Epithelial cell of esophagus (primary cell): ENCODE data around the gene XPO4.

ENCODE experiments used
- DNase-seq: peaks from one replicate; pipeline ENCODE4 v3.0.0; 2010; ENCODE audit warnings: low read depth
- H3K4me3 ChIP-seq: 2 replicates; pipeline ENCODE4 v1.5.1; 2011; ENCODE audit warnings: mild to moderate bottlenecking, low read length, control low read depth
- TF ChIP-seq, protein P1 (sequence below): IDR thresholded peaks from 2 replicates; pipeline ENCODE4 v1.5.1; 2011; ENCODE audit warnings: low read depth, mild to moderate bottlenecking, low read length, control low read depth, inconsistent platforms; ENCODE audit not compliant: insufficient read depth; ENCODE audit errors: missing control alignments

Gene XPO4

DNA sequence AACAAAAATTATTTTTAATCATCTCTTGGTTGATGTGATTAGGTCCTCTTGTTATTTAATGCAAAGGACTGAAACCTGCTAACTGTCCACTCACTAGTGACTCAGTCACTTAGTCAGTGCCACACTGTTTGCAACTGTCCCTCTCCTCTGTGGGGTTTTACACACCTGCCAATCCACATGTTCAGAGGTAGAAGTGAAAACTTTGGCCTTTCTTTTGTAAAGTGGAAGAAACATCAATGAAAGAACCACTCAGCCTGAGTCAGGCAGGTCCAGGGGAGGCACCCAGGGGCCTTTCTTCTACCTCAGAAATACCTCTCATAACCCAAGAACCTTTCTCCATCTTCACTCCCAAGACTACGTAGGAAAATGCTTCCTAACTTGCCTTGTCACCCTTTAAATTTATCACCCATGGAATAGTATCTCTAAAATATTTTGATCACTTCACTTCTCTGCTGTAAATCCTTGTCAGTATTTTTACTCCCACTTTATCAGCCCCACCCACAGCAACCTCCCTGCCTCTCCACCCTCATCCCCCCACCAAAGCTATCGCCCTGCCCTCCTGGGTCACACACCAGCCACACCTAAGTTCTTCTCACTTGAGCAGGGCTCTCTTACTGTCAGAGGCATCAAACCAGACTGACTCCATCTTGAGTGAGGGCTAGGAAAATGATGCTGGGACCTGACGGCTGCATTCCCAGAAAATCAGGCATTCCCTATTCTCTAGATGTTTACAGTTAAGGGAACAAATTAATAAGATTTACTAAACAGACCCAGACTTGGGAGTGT lies 99.2 kb downstream of the XPO4 start:
- no peak overlapping the region for H3K4me3 ChIP-seq

DNA sequence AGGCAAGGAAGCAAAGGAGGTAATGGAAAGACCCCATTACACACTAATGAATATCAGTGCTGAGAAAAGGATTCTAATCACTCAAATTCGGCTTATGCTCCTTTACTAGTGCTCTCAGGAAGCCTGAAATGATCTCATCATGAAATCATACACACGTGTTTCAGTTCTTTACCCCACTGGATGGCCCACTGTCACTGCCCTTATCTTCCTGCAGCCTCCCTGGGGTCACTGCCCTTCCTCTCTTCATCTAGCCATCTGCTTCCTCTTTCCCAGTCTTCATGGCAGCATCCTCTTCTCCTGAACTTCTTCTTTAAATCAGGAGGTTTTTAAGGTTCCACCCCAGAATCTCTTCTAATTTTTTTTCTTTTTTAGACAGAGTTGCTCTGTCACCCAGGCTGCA lies 100.8 kb downstream of the XPO4 start:
- TF ChIP-seq, protein P1, sequence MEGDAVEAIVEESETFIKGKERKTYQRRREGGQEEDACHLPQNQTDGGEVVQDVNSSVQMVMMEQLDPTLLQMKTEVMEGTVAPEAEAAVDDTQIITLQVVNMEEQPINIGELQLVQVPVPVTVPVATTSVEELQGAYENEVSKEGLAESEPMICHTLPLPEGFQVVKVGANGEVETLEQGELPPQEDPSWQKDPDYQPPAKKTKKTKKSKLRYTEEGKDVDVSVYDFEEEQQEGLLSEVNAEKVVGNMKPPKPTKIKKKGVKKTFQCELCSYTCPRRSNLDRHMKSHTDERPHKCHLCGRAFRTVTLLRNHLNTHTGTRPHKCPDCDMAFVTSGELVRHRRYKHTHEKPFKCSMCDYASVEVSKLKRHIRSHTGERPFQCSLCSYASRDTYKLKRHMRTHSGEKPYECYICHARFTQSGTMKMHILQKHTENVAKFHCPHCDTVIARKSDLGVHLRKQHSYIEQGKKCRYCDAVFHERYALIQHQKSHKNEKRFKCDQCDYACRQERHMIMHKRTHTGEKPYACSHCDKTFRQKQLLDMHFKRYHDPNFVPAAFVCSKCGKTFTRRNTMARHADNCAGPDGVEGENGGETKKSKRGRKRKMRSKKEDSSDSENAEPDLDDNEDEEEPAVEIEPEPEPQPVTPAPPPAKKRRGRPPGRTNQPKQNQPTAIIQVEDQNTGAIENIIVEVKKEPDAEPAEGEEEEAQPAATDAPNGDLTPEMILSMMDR = no peak
- no peak overlapping the region for H3K4me3 ChIP-seq
- DNase-seq = no peak

More for the DNA sequence above, 99.2 kb downstream of the XPO4 start:
- TF ChIP-seq, protein P1 = no peak
- peak; percentile 14 for DNase-seq

DNA sequence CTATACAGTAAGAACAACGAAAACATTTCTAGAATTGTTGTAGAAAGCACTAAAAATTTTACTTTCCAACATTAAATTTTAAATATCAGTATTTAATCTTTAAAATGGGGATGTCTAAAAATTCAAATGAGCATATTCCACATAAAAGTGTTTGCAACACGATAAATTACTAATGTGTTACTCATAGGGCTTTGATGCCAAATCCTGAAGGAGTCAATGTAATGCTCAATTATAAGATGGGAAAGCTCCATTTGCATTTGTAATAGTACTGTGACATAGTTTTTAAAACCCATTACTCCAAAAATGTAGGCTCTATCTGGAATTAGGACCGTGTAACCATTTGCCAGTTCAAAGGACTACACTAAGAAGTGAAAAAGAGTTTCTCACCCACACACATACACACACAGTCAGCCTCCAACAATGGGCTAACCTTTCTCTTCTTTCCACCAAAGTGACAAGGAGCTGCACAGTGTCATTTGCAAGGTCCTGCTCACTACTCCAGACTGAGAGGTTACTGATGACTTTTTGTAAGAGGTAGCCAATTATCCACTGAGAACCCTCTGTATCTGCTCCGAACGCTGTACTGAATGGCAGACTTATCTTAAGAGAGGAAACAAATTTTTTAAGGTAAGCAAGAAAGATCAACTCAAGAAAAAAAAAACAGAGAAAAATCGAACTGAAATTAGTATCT lies 102.7 kb downstream of the XPO4 start:
- no peak overlapping the region for H3K4me3 ChIP-seq
- TF ChIP-seq, protein P1 = no peak
- DNase-seq = peak; percentile 44

DNA sequence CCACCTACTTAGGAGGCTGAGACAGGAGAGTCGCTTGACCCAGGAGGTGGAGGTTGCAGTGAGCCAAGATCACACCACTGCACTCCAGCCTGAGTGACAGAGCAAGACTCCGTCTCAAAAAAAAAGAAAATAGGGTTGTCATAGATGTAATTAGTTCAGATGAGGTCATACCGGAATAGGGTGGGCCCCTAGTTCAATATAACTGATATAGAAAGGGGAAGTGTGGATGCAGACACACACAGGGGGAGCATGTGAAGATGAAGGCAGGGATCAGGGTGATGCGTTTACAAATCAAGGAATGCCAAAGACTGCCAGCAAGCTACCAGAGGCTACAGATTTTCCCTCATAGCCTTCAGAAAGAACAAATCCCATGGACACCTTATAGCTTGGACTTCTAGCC lies 104.5 kb downstream of the XPO4 start:
- DNase-seq = no peak
- no peak overlapping the region for H3K4me3 ChIP-seq

DNA sequence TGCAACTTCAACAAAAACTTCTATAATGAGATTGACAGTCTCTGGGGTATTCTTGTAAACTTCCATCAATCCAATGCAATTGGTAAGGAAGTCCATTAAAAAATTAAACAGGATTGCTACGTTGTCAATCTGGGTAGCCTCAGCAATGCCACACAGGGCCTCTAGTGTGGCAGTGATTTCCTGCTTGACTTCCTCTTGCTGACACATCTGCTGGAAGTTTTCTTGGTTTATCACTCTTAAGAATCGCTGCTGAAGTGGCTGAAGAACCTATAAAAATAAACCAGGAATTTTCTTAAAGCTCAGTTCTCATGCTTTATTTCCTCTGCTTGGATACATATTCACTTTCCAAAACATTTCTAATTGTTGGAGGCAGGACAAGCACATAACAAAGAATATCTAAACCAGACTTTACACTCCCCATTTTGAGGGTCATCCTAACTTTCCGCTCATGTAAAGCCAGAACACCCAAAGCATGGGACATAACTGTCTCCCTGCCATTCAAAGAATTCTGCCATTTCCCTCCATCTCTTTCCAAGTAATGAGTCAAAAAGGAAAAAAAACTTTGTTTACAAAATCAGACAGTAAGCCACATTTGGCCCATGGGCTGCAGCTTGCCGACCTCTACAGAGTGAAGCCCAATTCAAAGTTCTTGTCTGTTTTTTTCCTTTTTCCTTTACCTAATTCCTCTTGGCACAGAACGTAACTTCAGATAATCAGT lies 105.6 kb downstream of the XPO4 start:
- TF ChIP-seq, protein P1 = no peak
- DNase-seq = no peak
- no peak overlapping the region for H3K4me3 ChIP-seq

More for the DNA sequence above, 104.5 kb downstream of the XPO4 start:
- TF ChIP-seq, protein P1 = no peak

DNA sequence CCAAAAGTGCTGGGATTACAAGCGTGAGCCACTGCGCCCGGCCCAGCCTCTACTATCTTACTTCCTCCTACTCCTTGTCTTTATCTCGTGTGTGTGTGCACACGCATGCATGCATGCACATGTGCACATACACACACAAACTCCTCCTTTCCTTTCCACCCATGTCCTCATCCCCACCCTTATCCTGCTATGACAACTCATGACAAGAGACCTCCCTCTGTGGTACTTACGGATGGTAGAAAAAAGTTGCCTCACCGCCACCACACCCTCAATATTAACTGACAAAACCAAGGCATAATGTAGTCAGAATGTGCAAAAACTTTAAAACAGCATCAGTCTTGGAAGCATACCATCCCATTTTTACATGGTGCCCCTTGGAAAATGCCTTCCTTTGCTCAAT lies 112.9 kb downstream of the XPO4 start:
- DNase-seq = no peak
- H3K4me3 ChIP-seq = no peak overlapping the region
- TF ChIP-seq, protein P1 = no peak
